HG03175 (cell line): Measurements from ENCODE around the gene DLG1.
A peak's percentile ranks its signal among the peaks of the same experiment; 100 is the strongest.

Experiments
- ATAC-seq: cut with Tn5 transposase; IDR thresholded peaks from one replicate; pipeline ENCODE4 v1.9.1; 2021; ENCODE audit warnings: mild to moderate bottlenecking, moderate library complexity; ENCODE audit not compliant: unreplicated experiment

Gene DLG1

GRCh38 chr3:197298341-197298944, at the start of gene DLG1:
Gene DLG1, minus strand, starts transcription at chr3:197298612. Its CDS starts 1,408 bp downstream, at chr3:197297204.
- ATAC-seq, result peak; percentile 58

GRCh38 chr3:197348014-197348413, 49.6 kb upstream of the DLG1 start:
- no peak for ATAC-seq

- ATAC-seq, result no peak
These were observed 47.0 kb upstream of the DLG1 start for GRCh38 chr3:197345390-197345789.

- no peak for ATAC-seq
These were observed 46.3 kb upstream of the DLG1 start for GRCh38 chr3:197344582-197345318.

- no peak for ATAC-seq
These were observed 45.4 kb upstream of the DLG1 start for GRCh38 chr3:197343656-197344408.

GRCh38 chr3:197343111-197343510, 44.7 kb upstream of the DLG1 start:
- ATAC-seq, result no peak

GRCh38 chr3:197340521-197340871, 42.1 kb upstream of the DLG1 start:
- ATAC-seq, result no peak

- ATAC-seq, result no peak
These were observed 41.6 kb upstream of the DLG1 start for GRCh38 chr3:197339841-197340520.

GRCh38 chr3:197338586-197338985, 40.2 kb upstream of the DLG1 start:
- no peak for ATAC-seq

GRCh38 chr3:197337656-197338055, 39.2 kb upstream of the DLG1 start:
- ATAC-seq, result no peak

- no peak for ATAC-seq
These were observed 38.8 kb upstream of the DLG1 start for GRCh38 chr3:197337214-197337613.

- ATAC-seq, result no peak
These were observed 37.9 kb upstream of the DLG1 start for GRCh38 chr3:197336348-197336747.

GRCh38 chr3:197335428-197336132, 37.2 kb upstream of the DLG1 start:
- no peak for ATAC-seq

GRCh38 chr3:197333901-197334639, 35.7 kb upstream of the DLG1 start:
- no peak for ATAC-seq

GRCh38 chr3:197331131-197331530, 32.7 kb upstream of the DLG1 start:
- no peak for ATAC-seq

- ATAC-seq, result no peak
These were observed 31.0 kb upstream of the DLG1 start for GRCh38 chr3:197329382-197329781.

- ATAC-seq, result no peak
These were observed 29.8 kb upstream of the DLG1 start for GRCh38 chr3:197328198-197328597.

GRCh38 chr3:197327701-197328100, 29.3 kb upstream of the DLG1 start:
- no peak for ATAC-seq

GRCh38 chr3:197325773-197326172, 27.4 kb upstream of the DLG1 start:
- ATAC-seq, result no peak

- ATAC-seq, result no peak
These were observed 23.7 kb upstream of the DLG1 start for GRCh38 chr3:197322149-197322548.
